ENCODE results near the gene ZBTB32.
"Not testable (repeated sequence)": the region's sequence is repeated elsewhere in the genome, so short reads cannot be mapped to it uniquely, and the experiment has no call there.

The ZBTB32 gene

GRCh38 chr19:35722897-35723296 lies 18.5 kb downstream of the ZBTB32 start:
- no peak for DNase-seq

DNA sequence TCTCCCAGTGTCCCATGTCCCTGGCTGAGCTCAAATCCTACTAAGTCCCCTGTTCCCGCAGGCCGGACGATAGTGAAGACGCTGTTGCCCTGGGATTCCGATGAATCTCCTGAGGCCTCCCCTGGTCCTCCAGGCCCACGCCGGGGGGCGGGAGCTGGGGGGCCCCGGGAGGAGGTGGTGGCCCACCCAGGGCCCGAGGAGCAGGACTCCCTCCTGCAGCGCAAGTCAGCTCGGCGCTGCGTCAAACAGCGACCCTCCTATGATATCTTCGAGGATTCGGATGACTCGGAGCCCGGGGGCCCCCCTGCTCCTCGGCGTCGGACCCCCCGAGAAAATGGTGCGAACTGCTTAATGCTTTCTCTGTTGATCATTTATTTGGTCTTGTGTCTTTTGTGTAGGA lies 19.3 kb downstream of the ZBTB32 start:
- no peak for DNase-seq

DNA sequence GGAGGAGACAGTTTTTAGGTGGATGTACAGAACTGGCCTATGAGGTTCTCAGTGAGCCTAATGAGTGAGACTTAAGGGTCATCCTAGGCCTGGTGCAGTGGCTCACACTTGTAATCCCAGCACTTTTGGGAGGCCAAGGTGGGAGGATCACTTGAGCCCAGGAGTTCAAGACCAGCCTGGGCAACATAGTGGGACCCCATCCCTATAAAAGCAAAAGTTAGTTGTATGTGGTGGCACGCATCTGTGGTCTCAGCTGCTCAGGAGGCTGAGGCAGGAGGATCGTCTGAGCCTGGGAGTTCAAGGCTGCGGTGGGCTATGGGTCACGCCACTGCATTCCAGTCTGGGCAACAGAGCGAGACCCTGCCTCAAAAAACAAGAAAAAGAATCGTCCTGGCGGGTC lies 19.8 kb downstream of the ZBTB32 start:
- DNase-seq = not testable (repeated sequence)

DNA sequence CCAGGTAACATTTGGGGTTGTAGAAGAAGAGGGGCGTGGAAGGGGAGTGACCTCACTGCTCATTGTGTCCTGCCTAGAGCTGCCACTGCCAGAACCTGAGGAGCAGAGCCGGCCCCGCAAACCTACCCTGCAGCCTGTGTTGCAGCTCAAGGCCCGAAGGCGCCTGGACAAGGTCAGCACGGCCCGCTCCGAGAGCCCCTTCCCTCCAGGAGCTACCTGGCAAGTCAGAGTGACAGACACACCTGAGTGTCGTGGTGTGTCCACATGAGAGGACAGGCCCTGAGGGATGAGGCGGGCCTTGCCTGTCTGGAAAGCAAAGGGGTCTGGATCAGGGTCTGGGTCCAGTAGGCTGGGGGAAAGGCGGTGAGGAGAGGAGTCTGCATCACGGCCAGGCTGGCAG lies 20.2 kb downstream of the ZBTB32 start:
- no peak for DNase-seq

DNA sequence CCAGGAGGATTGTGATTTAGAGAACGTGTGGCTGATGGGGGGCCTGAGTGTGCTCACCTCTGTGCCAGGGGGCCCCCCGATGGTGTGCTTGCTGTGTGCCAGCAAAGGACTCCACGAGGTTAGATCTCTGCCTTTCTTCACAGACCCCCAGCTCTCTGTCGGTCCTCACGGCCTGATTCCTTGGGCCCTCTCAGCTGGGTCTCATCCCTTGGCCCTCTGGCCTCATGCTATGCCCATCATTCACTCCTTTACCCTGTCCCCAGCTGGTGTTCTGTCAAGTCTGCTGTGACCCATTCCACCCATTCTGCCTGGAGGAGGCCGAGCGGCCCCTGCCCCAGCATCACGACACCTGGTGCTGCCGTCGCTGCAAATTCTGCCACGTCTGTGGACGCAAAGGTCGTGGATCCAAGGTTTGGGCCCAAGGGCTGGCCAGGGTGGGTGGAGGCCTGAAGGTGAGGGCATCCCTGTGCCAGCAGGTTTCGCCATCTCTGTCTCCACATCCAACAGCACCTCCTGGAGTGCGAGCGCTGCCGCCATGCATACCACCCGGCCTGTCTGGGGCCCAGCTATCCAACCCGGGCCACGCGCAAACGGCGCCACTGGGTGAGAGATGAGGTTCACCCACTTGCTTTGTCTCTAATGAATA lies 21.0 kb downstream of the ZBTB32 start:
- no peak for DNase-seq

- no peak for DNase-seq
These were observed 22.9 kb downstream of the ZBTB32 start for GRCh38 chr19:35727053-35727955.

GRCh38 chr19:35727956-35728706 lies 23.8 kb downstream of the ZBTB32 start:
- DNase-seq = no peak

- no peak for DNase-seq
These were observed 24.7 kb downstream of the ZBTB32 start for GRCh38 chr19:35729021-35729420.

DNA sequence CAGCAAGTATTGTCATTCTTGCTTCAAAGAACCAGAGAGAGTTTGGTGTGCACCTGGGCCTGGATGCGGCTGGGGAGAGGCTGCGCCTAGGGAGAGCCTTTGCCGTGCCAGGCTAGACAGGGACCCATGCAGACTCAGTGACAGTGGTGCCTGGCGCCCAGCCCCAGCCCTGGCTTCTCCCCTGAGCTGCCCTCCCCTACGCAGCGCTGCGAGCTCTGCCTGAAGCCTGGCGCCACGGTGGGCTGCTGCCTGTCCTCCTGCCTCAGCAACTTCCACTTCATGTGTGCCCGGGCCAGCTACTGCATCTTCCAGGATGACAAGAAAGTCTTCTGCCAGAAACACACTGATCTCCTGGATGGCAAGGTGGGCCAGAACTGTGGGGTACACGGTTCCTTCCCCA lies 25.4 kb downstream of the ZBTB32 start:
- no peak for DNase-seq

GRCh38 chr19:35730326-35730725 lies 26.0 kb downstream of the ZBTB32 start:
- DNase-seq = no peak

GRCh38 chr19:35731353-35731752 lies 27.0 kb downstream of the ZBTB32 start:
- no peak for DNase-seq

- DNase-seq = no peak
These were observed 27.5 kb downstream of the ZBTB32 start for GRCh38 chr19:35731779-35732405.

- no peak for DNase-seq
These were observed 28.3 kb downstream of the ZBTB32 start for GRCh38 chr19:35732540-35733179.

- DNase-seq = no peak
These were observed 29.1 kb downstream of the ZBTB32 start for GRCh38 chr19:35733180-35734125.

DNA sequence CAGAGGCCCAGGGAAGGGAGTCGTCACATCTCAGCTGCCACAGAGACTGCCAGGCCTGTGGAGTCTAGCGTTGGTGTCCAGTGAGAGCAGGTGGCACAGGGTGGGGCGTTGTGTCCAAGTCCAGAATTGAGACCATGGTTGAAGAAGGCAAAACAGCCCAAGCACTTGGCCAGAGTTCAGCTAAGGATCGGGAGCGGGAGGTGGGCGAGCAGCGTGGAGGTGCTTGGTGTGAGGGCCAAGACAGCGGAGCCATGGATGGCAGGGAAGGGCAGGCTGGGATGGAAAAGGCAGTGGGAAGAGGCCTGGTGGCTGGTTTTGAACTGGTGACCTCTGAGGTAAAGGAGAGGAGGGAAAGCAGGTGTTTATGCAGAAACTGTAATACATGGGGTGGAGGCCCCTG lies 29.9 kb downstream of the ZBTB32 start:
- no peak for DNase-seq

GRCh38 chr19:35734889-35735288 lies 30.5 kb downstream of the ZBTB32 start:
- DNase-seq = no peak

DNA sequence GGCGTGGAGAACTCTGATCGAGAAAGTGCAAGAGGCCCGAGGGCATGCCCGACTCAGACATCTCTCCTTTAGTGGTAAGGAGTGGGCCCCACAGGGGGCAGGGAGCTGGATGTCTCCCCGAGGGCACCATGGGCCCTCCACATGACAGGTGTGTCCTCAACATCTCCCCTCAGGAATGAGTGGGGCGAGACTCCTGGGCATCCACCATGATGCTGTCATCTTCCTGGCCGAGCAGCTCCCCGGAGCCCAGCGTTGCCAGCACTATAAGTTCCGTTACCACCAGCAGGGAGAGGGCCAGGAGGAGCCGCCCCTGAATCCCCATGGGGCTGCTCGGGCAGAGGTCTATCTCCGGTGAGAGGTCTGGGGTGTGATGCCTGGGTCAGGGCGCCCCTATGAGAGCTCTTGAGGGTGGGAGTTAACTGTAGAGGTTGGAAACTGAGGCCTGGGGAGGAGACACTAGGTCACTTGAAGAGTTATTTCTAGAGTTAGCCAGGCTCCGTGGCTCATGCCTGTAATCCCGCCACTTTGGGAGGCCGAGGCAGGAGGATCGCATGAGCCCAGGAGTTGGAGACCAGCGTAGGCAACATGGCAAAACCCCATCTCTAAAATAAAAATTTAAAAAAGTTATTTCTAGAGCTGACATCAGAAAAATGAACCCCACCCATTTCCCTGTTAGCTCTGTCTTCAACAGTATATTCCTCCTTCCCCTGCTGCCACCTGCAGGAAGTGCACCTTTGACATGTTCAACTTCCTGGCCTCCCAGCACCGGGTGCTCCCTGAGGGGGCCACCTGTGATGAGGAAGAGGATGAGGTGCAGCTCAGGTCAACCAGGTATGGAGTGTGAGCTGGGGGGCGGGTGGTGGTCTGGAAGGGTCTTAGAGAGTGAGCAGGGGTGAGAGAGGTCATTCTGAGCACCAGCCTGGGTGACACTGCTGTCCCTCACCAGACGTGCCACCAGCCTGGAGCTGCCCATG lies 32.8 kb downstream of the ZBTB32 start:
- DNase-seq = no peak

DNA sequence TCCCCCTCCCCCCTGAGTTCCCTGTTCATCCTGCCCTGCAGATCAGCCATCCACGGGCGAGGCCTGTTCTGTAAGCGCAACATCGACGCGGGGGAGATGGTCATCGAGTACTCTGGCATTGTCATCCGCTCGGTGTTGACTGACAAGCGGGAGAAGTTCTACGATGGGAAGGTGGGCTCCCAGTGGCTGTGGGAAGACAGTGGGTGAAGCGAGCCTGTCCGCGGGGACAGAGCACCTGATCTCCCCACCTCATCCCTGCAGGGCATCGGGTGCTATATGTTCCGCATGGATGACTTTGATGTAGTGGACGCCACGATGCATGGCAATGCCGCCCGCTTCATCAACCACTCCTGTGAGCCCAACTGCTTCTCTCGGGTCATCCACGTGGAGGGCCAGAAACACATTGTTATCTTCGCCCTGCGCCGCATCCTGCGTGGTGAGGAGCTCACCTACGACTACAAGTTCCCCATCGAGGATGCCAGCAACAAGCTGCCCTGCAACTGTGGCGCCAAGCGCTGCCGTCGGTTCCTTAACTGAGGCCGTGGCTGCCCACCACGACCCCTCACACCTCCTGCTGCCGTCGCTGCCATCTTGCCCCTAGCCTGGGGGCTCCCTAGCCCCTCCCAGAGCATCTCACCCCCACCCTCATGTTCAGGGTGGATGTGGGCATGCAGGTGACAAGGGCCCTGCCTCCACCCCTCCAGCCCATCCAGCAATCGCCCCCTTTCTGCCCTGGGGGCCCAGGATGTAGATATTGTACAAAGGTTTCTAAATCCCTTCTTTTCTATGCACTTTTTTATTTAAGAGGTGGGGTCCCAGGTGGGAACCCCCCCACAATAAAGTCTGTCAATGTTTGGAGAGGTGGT lies 33.9 kb downstream of the ZBTB32 start:
- no peak for DNase-seq

GRCh38 chr19:35738887-35739229 lies 34.5 kb downstream of the ZBTB32 start:
- no peak for DNase-seq
